ENCODE results near the gene TFAP2A.

DNA sequence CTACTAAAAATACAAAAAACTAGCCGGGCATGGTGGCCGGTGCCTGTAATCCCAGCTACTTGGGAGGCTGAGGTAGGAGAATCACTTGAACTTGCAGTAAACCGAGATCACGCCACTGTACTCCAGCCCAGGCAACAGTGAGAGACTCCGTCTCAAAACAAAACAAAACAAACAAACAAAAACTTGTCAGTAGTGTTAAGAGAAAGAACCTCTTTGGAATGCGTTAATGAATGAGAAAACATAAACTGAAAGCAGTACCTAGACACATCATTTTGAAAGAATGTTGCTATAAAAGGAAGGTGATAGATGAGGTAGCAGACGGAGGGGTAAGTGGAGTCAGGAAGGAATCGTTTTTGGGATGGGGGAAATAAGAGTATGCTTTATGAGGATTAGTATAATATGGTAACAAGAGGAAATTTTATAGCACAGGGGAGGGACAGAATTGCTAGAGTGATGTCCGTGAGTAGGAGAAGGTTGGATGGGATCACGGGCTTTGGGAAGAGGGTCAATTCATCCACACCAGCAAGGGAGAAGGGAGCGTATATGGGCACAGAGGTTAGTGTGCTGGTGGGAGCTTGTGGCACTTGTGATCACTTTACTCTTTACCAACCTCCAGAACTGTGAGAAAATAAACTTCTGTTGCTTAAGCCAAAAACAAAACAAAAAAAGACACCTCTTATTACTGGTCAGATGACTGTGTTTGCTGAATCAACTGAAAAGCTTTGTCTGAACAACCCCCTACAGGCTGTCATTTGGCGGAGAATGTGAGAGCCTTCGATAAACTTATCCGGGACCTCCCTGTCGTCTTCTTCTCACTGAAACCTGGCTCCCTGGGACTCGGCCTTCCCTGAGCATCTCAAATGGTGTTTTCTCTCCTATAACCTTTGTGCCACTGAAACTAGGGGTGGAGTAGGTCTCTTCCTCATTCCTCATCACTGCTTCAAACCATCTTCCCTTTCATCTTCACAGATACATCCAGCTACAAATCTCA, 48.9 kb upstream of the TFAP2A start:
- TF ChIP-seq CTCF (IDR thresholded peaks at IDR 0.05), result no peak
- TF ChIP-seq POLR2A (IDR thresholded peaks at IDR 0.05), result no peak

Measured in uterus (tissue), 2 donors.